Measurements from ENCODE around the gene BST2.

BST2 gene

DNA sequence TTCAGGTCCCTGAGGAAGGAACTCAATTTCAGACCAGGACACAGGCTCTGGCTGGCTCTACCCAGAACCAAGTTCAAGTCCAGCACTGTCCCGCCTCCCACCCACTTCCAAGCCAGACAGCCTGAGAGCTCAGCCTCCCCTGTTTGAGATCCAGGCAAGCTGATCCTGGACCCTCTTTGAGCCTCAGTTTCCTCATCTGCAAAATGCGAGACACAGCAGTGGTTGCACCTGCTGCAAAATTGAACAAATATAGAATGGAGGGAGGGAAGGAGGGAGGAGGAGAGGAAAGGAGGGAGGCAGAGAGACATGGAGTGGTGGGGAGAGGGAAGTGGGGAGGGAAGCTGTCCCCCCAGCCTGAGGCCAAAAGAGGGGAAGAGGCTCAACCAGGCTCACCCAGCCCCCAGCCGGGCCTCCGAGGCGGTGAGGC is 42.3 kb upstream of the BST2 start:
- Histone ChIP-seq H3K36me3 (ENCODE audit: control insufficient read depth in 2 of 2, insufficient read depth in 1 of 2, low read length in 2 of 2) (no peaks in the 10 kb centered on the region; a peak in 1 of 3 replicates), H3K27ac (ENCODE audit: extremely low read depth, low read depth, low read length) (peak overlapping the region; percentile 21; the same call in 1 of the 2 replicates), H3K9me3 (ENCODE audit: control insufficient read depth, insufficient read depth, low read depth, low read length) (no peaks in the 10 kb centered on the region), H3K4me3 (ENCODE audit: low read depth, low read length) (peak overlapping the region; percentile 13), H3K4me1 (ENCODE audit: control insufficient read depth, insufficient read depth, low read length) (no peaks in the 10 kb centered on the region)
- ChIA-PET CTCF (interaction anchor here (0.5 to 3.2 kb wide), 9 partner anchors 10 to 971 kb away, joined by 3 to 21 read pairs (median 4); no protein-coding TSS in a partner anchor), POLR2A (interaction anchor here (0.6 to 1.2 kb wide), 3 partner anchors 108 to 619 kb away, joined by 3 to 8 read pairs (median 4); partner anchors contain the start of gene RPL18A)
- peak; percentile 98 for TF ChIP-seq ZNF398 (tag by site-specific recombination; IDR thresholded peaks at IDR 0.05)
- TF ChIP-seq KLF9 (tag by site-specific recombination; IDR thresholded peaks at IDR 0.05; ENCODE audit: low read depth), result no peak
- TF ChIP-seq, protein P1, sequence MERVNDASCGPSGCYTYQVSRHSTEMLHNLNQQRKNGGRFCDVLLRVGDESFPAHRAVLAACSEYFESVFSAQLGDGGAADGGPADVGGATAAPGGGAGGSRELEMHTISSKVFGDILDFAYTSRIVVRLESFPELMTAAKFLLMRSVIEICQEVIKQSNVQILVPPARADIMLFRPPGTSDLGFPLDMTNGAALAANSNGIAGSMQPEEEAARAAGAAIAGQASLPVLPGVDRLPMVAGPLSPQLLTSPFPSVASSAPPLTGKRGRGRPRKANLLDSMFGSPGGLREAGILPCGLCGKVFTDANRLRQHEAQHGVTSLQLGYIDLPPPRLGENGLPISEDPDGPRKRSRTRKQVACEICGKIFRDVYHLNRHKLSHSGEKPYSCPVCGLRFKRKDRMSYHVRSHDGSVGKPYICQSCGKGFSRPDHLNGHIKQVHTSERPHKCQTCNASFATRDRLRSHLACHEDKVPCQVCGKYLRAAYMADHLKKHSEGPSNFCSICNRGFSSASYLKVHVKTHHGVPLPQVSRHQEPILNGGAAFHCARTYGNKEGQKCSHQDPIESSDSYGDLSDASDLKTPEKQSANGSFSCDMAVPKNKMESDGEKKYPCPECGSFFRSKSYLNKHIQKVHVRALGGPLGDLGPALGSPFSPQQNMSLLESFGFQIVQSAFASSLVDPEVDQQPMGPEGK (tag by site-specific recombination; IDR thresholded peaks at IDR 0.05), result peak; percentile 57
- peak; percentile 40 for TF ChIP-seq ZNF335 (tag by site-specific recombination; conservative IDR thresholded peaks at IDR 0.05)
- TF ChIP-seq SP2 (tag by site-specific recombination; IDR thresholded peaks at IDR 0.05), result peak; percentile 21; the same call in 1 of the 2 replicates
- no peak for TF ChIP-seq ZNF670 (tag by site-specific recombination; IDR thresholded peaks at IDR 0.05; ENCODE audit: low read depth)
- TF ChIP-seq ZBTB17 (tag by site-specific recombination; IDR thresholded peaks at IDR 0.05), result no peak
- TF ChIP-seq SP7 (tag by site-specific recombination; IDR thresholded peaks at IDR 0.05), result no peak
- peak; percentile 92 for TF ChIP-seq ZNF223 (tag by site-specific recombination; IDR thresholded peaks at IDR 0.05)
- peak; percentile 86 for TF ChIP-seq GLIS1 (tag by site-specific recombination; IDR thresholded peaks at IDR 0.05)
- TF ChIP-seq ZNF157 (tag by site-specific recombination; IDR thresholded peaks at IDR 0.05), result no peak
- peak; percentile 94 for TF ChIP-seq ZNF366 (tag by site-specific recombination; conservative IDR thresholded peaks at IDR 0.05)
- peak; percentile 28 for TF ChIP-seq ZBTB26 (tag by site-specific recombination; optimal IDR thresholded peaks at IDR 0.05)

- Histone ChIP-seq H3K36me3 (ENCODE audit: control insufficient read depth in 2 of 2, insufficient read depth in 1 of 2, low read length in 2 of 2) (no peaks in the 10 kb centered on the region; a peak in 1 of 3 replicates), H3K4me3 (ENCODE audit: low read depth, low read length) (no peak overlapping the region), H3K4me1 (ENCODE audit: control insufficient read depth, insufficient read depth, low read length) (no peaks in the 10 kb centered on the region), H3K27ac (ENCODE audit: extremely low read depth, low read depth, low read length) (no peak overlapping the region), H3K9me3 (ENCODE audit: control insufficient read depth, insufficient read depth, low read depth, low read length) (no peaks in the 10 kb centered on the region)
- ChIA-PET CTCF (interaction anchor here (0.6 to 1.0 kb wide), 5 partner anchors 19 to 406 kb away, joined by 3 to 5 read pairs (median 3); no protein-coding TSS in a partner anchor), POLR2A (no interaction called here)
- TF ChIP-seq ZNF366 (tag by site-specific recombination; conservative IDR thresholded peaks at IDR 0.05) (peak; percentile 100), ZNF391 (tag by site-specific recombination; IDR thresholded peaks at IDR 0.05; ENCODE audit: borderline replicate concordance, low read depth) (0 out of 2 replicates have a peak, but pooled peaks have one; percentile 26), ZBTB17 (tag by site-specific recombination; IDR thresholded peaks at IDR 0.05) (peak; percentile 100), ZNF37A (tag by site-specific recombination; IDR thresholded peaks at IDR 0.05) (no peak)
- TF ChIP-seq, protein P2, sequence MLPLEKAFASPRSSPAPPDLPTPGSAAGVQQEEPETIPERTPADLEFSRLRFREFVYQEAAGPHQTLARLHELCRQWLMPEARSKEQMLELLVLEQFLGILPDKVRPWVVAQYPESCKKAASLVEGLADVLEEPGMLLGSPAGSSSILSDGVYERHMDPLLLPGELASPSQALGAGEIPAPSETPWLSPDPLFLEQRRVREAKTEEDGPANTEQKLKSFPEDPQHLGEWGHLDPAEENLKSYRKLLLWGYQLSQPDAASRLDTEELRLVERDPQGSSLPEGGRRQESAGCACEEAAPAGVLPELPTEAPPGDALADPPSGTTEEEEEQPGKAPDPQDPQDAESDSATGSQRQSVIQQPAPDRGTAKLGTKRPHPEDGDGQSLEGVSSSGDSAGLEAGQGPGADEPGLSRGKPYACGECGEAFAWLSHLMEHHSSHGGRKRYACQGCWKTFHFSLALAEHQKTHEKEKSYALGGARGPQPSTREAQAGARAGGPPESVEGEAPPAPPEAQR (tag by site-specific recombination; IDR thresholded peaks at IDR 0.05), result 0 out of 2 replicates have a peak, but pooled peaks have one; percentile 30
- TF ChIP-seq, protein P3, sequence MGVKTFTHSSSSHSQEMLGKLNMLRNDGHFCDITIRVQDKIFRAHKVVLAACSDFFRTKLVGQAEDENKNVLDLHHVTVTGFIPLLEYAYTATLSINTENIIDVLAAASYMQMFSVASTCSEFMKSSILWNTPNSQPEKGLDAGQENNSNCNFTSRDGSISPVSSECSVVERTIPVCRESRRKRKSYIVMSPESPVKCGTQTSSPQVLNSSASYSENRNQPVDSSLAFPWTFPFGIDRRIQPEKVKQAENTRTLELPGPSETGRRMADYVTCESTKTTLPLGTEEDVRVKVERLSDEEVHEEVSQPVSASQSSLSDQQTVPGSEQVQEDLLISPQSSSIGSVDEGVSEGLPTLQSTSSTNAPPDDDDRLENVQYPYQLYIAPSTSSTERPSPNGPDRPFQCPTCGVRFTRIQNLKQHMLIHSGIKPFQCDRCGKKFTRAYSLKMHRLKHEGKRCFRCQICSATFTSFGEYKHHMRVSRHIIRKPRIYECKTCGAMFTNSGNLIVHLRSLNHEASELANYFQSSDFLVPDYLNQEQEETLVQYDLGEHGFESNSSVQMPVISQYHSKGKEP (tag by site-specific recombination; IDR thresholded peaks at IDR 0.05), result no peak
Observed at GRCh38 chr19:17445526-17446165, 40.2 kb upstream of the BST2 start.

Measured in HEK293 (cell line).